Hepatocyte (in vitro differentiated cells): ENCODE data around the gene KRT6B. TPM values are rescaled to one million over a fixed set of nuclear protein-coding genes. Genes with fewer than 3 reads are reported as not detected.
"Not testable (repeated sequence)": the region's sequence is repeated elsewhere in the genome, so short reads cannot be mapped to it uniquely, and the experiment has no call there.

Source experiments
- DNase-seq: peaks from one replicate; pipeline ENCODE4 v3.0.0-alpha.2; 2016; ENCODE audit warnings: low spot score
- H2AFZ ChIP-seq: fragments of 200-600 bp; sonication (generic); 2 replicates; pipeline ENCODE4 v1.6.0; 2016; ENCODE audit warnings: antibody characterized with exemption, mild to moderate bottlenecking
- H3K27ac ChIP-seq: fragments of 200-600 bp; sonication (generic); 2 replicates; pipeline ENCODE4 v1.5.1; 2016; ENCODE audit warnings: mild to moderate bottlenecking
- H3K27me3 ChIP-seq: fragments of 200-600 bp; sonication (generic); 2 replicates; pipeline ENCODE4 v1.6.1; 2016
- H3K36me3 ChIP-seq: fragments of 200-600 bp; sonication (generic); replicated peaks from 2 replicates; pipeline ENCODE4 v1.5.1; 2016; ENCODE audit warnings: low read depth; ENCODE audit not compliant: insufficient read depth
- H3K4me1 ChIP-seq: fragments of 200-600 bp; sonication (generic); 2 replicates; pipeline ENCODE4 v1.5.1; 2016; ENCODE audit warnings: mild to moderate bottlenecking, moderate library complexity; ENCODE audit not compliant: insufficient read depth
- H3K4me2 ChIP-seq: fragments of 200-600 bp; sonication (generic); 2 replicates; pipeline ENCODE4 v1.6.0; 2016
- H3K4me3 ChIP-seq: fragments of 200-600 bp; sonication (generic); 2 replicates; pipeline ENCODE4 v1.5.1; 2016; ENCODE audit warnings: mild to moderate bottlenecking
- H3K79me2 ChIP-seq: fragments of 200-600 bp; sonication (generic); 2 replicates; pipeline ENCODE4 v1.6.0; 2017; ENCODE audit warnings: mild to moderate bottlenecking
- H3K9me2 ChIP-seq: fragments of 200-600 bp; sonication (generic); replicated peaks from 2 replicates; pipeline ENCODE4 v1.6.0; 2017; ENCODE audit warnings: mild to moderate bottlenecking; ENCODE audit not compliant: insufficient read depth
- H3K9me3 ChIP-seq: fragments of 200-600 bp; sonication (generic); 2 replicates; pipeline ENCODE4 v1.5.1; 2016; ENCODE audit warnings: low read depth, mild to moderate bottlenecking
- H4K20me1 ChIP-seq: fragments of 200-600 bp; sonication (generic); 2 replicates; pipeline ENCODE4 v1.6.0; 2016; ENCODE audit warnings: mild to moderate bottlenecking; ENCODE audit not compliant: insufficient read depth, poor library complexity, severe bottlenecking
- CTCF ChIP-seq: fragments of 200-600 bp; sonication (generic); IDR thresholded peaks from 2 replicates; pipeline ENCODE4 v1.5.1; 2016; ENCODE audit warnings: antibody characterized with exemption, mild to moderate bottlenecking; ENCODE audit not compliant: poor library complexity
- EZH2 ChIP-seq: fragments of 200-600 bp; sonication (generic); IDR thresholded peaks from 2 replicates; pipeline ENCODE4 v1.6.1; 2016; ENCODE audit warnings: antibody characterized with exemption, mild to moderate bottlenecking, borderline replicate concordance
- EZH2phosphoT487 ChIP-seq: fragments of 200-600 bp; sonication (generic); IDR thresholded peaks from one replicate; pipeline ENCODE4 v1.6.1; 2018; ENCODE audit warnings: antibody characterized with exemption, mild to moderate bottlenecking, low read depth, moderate library complexity; ENCODE audit not compliant: unreplicated experiment, severe bottlenecking
- WGBS: methylation state at CpG from one replicate; pipeline ENCODE4 v1.1.6; 2016; ENCODE audit warnings: low lambda C conversion rate; ENCODE audit errors: missing lambda C conversion rate; 5-methylcytosine and 5-hydroxymethylcytosine counted together
- polyA plus RNA-seq: library from polyadenylated mRNA; unstranded; fragments of >200 nt; fragmentation: Nextera tagmentation; extraction: Ambion mirVana; gene quantifications from 2 replicates; pipeline ENCODE4 v1.2.1, GENCODE V29; 2016
- total RNA-seq: library from RNA; depleted of rRNA; stranded (reverse); fragments of >200 nt; gene quantifications from 2 replicates; pipeline ENCODE4 v1.2.3, GENCODE V29; 2014

The KRT6B gene
- total and polyA plus RNA-seq, 2 experiments from 2014 or later: 0.42 TPM; not detected in 1

GRCh38 chr12:52495389-52495788, 43.4 kb upstream of the KRT6B start:
- DNase-seq: peak; percentile 59
- 50% methylated on average over 3 of the region's 3 CpGs for WGBS
- Histone ChIP-seq H4K20me1 (no peaks in the 10 kb centered on the region), H3K27ac (no peak overlapping the region), H3K4me2 (no peak overlapping the region), H3K36me3 (no peaks in the 10 kb centered on the region), H3K9me2 (no peaks in the 10 kb centered on the region), H2AFZ (no peak overlapping the region), H3K79me2 (no peaks in the 10 kb centered on the region), H3K4me3 (no peak overlapping the region), H3K4me1 (peaks cover 15% of the 10 kb centered on the region), H3K9me3 (no peaks in the 10 kb centered on the region), H3K27me3 (no peaks in the 10 kb centered on the region)
- TF ChIP-seq EZH2phosphoT487 (no peak), CTCF (peak; percentile 7)

GRCh38 chr12:52494518-52494917, 42.6 kb upstream of the KRT6B start:
- Histone ChIP-seq H3K4me3 (no peak overlapping the region), H3K36me3 (no peaks in the 10 kb centered on the region), H2AFZ (no peak overlapping the region), H3K27ac (peak overlapping the region; percentile 45), H3K4me1 (peaks cover 15% of the 10 kb centered on the region), H3K4me2 (no peak overlapping the region), H4K20me1 (no peaks in the 10 kb centered on the region), H3K27me3 (no peaks in the 10 kb centered on the region), H3K79me2 (no peaks in the 10 kb centered on the region), H3K9me2 (no peaks in the 10 kb centered on the region), H3K9me3 (no peaks in the 10 kb centered on the region)
- TF ChIP-seq EZH2 (no peak), CTCF (no peak)
- DNase-seq: peak; percentile 42
- WGBS: 54% methylated on average over 4 of the region's 4 CpGs

GRCh38 chr12:52494100-52494499, 42.2 kb upstream of the KRT6B start:
- TF ChIP-seq EZH2 (no peak), CTCF (no peak), EZH2phosphoT487 (no peak)
- 84% methylated on average over 1 of the region's 1 CpG for WGBS
- H3K27ac ChIP-seq: peak overlapping the region; percentile 45
- no peak overlapping the region for H3K4me3 ChIP-seq
- no peaks in the 10 kb centered on the region for H3K9me3 ChIP-seq
- H3K36me3 ChIP-seq: no peaks in the 10 kb centered on the region
- H3K4me1 ChIP-seq: peaks cover 15% of the 10 kb centered on the region
- H2AFZ ChIP-seq: no peak overlapping the region
- no peaks in the 10 kb centered on the region for H4K20me1 ChIP-seq
- H3K27me3 ChIP-seq: no peaks in the 10 kb centered on the region
- H3K79me2 ChIP-seq: no peaks in the 10 kb centered on the region
- H3K9me2 ChIP-seq: no peaks in the 10 kb centered on the region
- H3K4me2 ChIP-seq: no peak overlapping the region
- DNase-seq: no peak

GRCh38 chr12:52493172-52493571, 41.2 kb upstream of the KRT6B start, which contains the start of gene KRT6A:
TSS of gene KRT6A (minus strand) at chr12:52493257. CDS start at chr12:52493188, 69 bp downstream.
- Histone ChIP-seq H3K4me1 (peaks cover 15% of the 10 kb centered on the region), H3K27me3 (no peaks in the 10 kb centered on the region), H2AFZ (no peak within 1 kb of the TSS), H3K9me3 (no peaks in the 10 kb centered on the region), H4K20me1 (no peaks in the 10 kb centered on the region), H3K27ac (peak within 1 kb of the TSS; percentile 45), H3K4me3 (no peak within 1 kb of the TSS), H3K79me2 (no peaks in the 10 kb centered on the region), H3K4me2 (no peak within 1 kb of the TSS), H3K36me3 (no peaks in the 10 kb centered on the region), H3K9me2 (no peaks in the 10 kb centered on the region)
- 76% methylated on average over 2 of the region's 2 CpGs for WGBS
- no peak for DNase-seq
- TF ChIP-seq CTCF: no peak
- TF ChIP-seq EZH2: no peak

- DNase-seq, H3K9me3 ChIP-seq, H3K9me2 ChIP-seq, H3K27ac ChIP-seq, H3K4me2 ChIP-seq, H3K79me2 ChIP-seq, H3K27me3 ChIP-seq, H2AFZ ChIP-seq, H3K36me3 ChIP-seq, H3K4me3 ChIP-seq, H4K20me1 ChIP-seq: not testable (repeated sequence)
- WGBS: 99% methylated on average over 6 of the region's 6 CpGs
- peaks cover 15% of the 10 kb centered on the region for H3K4me1 ChIP-seq
Measured at GRCh38 chr12:52492405-52492804, 40.5 kb upstream of the KRT6B start.
